ENCODE data around the gene LY86. TPM values are rescaled to one million over a fixed set of nuclear protein-coding genes. Genes with fewer than 3 reads are reported as not detected.

The LY86 gene
- total RNA-seq, 1 donor from 2014 or later: not detected

GRCh38 chr6:6614096-6614982 is 25.8 kb downstream of the LY86 start:
- Mint-ChIP-seq H3K27me3 (ENCODE audit: unreplicated experiment) (no peaks in the 10 kb centered on the region), H3K36me3 (ENCODE audit: unreplicated experiment) (no peaks in the 10 kb centered on the region), H3K4me3 (ENCODE audit: unreplicated experiment) (no peak overlapping the region), H3K9me3 (ENCODE audit: unreplicated experiment) (peaks cover 1% of the 10 kb centered on the region), H3K27ac (ENCODE audit: unreplicated experiment) (no peak overlapping the region), H3K4me1 (ENCODE audit: low read depth, unreplicated experiment) (peaks cover 4% of the 10 kb centered on the region)
- no peak for DNase-seq
- no peak for TF ChIP-seq CTCF (IDR thresholded peaks at IDR 0.05; ENCODE audit: partially characterized antibody, unreplicated experiment)

GRCh38 chr6:6614983-6615349 is 26.4 kb downstream of the LY86 start:
- no peak for TF ChIP-seq CTCF (IDR thresholded peaks at IDR 0.05; ENCODE audit: partially characterized antibody, unreplicated experiment)
- no peak overlapping the region for H3K27ac Mint-ChIP-seq (ENCODE audit: unreplicated experiment)
- no peaks in the 10 kb centered on the region for H3K36me3 Mint-ChIP-seq (ENCODE audit: unreplicated experiment)
- no peak for DNase-seq
- no peaks in the 10 kb centered on the region for H3K9me3 Mint-ChIP-seq (ENCODE audit: unreplicated experiment)
- H3K4me1 Mint-ChIP-seq (ENCODE audit: low read depth, unreplicated experiment): peaks cover 2% of the 10 kb centered on the region
- H3K27me3 Mint-ChIP-seq (ENCODE audit: unreplicated experiment): no peaks in the 10 kb centered on the region
- H3K4me3 Mint-ChIP-seq (ENCODE audit: unreplicated experiment): no peak overlapping the region

- TF ChIP-seq CTCF (IDR thresholded peaks at IDR 0.05; ENCODE audit: partially characterized antibody, unreplicated experiment): no peak
- H3K4me1 Mint-ChIP-seq (ENCODE audit: low read depth, unreplicated experiment): peaks cover 2% of the 10 kb centered on the region
- no peak overlapping the region for H3K27ac Mint-ChIP-seq (ENCODE audit: unreplicated experiment)
- no peaks in the 10 kb centered on the region for H3K9me3 Mint-ChIP-seq (ENCODE audit: unreplicated experiment)
- no peak for DNase-seq
- H3K4me3 Mint-ChIP-seq (ENCODE audit: unreplicated experiment): no peak overlapping the region
- no peaks in the 10 kb centered on the region for H3K27me3 Mint-ChIP-seq (ENCODE audit: unreplicated experiment)
- no peaks in the 10 kb centered on the region for H3K36me3 Mint-ChIP-seq (ENCODE audit: unreplicated experiment)
Observed at GRCh38 chr6:6616656-6617055, 28.1 kb downstream of the LY86 start.

- DNase-seq: no peak
- no peaks in the 10 kb centered on the region for H3K9me3 Mint-ChIP-seq (ENCODE audit: unreplicated experiment)
- peaks cover 2% of the 10 kb centered on the region for H3K4me1 Mint-ChIP-seq (ENCODE audit: low read depth, unreplicated experiment)
- no peak overlapping the region for H3K4me3 Mint-ChIP-seq (ENCODE audit: unreplicated experiment)
- H3K36me3 Mint-ChIP-seq (ENCODE audit: unreplicated experiment): no peaks in the 10 kb centered on the region
- no peak overlapping the region for H3K27ac Mint-ChIP-seq (ENCODE audit: unreplicated experiment)
- peaks cover 2% of the 10 kb centered on the region for H3K27me3 Mint-ChIP-seq (ENCODE audit: unreplicated experiment)
- no peak for TF ChIP-seq CTCF (IDR thresholded peaks at IDR 0.05; ENCODE audit: partially characterized antibody, unreplicated experiment)
Observed at GRCh38 chr6:6619021-6619794, 30.7 kb downstream of the LY86 start.
